HG02678 (cell line): ENCODE measurements around the gene RTN4IP1.
"Not testable (repeated sequence)": the region's sequence is repeated elsewhere in the genome, so short reads cannot be mapped to it uniquely, and the experiment has no call there.

Source experiments
- ATAC-seq: cut with Tn5 transposase; IDR thresholded peaks from one replicate; pipeline ENCODE4 v1.9.1; 2021; ENCODE audit warnings: mild to moderate bottlenecking, moderate library complexity; ENCODE audit not compliant: unreplicated experiment

The RTN4IP1 gene

DNA sequence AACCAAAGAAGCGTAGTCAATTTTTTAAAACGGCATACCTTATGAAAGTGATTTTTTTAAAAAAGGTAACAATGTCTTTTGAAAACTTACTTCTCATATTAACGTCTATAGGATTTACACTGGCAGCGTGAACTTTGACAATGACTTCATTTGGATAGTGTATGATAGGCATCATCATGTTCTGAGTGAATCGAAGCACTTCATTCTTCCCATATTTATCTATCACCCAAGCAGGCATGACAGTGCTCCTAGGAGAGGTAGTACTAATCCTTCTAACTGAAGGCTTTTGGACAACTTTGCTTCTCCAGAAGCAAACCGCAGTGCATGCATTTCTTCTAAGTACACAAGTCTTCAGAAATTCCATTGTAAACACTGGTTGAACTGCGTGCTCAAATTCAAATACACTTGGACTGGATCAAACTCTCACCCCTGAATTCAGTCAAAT, 618 bp downstream of the RTN4IP1 start:
- ATAC-seq: peak; percentile 5

DNA sequence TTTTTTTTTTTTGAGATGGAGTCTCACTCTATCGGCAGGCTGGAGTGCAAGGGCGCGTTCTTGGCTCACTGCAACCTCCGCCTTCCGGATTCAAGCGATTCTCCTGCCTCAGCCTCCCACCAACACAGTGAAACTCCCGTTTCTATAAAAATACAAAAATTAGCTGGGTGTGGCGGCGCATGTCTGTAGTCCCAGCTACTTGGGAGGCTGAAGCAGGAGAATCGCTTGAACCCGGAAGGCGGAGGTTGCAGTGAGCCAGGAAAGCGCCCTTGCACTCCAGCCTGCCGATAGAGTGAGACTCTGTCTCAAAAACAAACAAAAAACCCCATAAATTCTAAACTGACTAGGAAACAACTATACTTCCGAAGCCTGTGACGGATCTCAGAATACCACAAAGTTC, 1.5 kb downstream of the RTN4IP1 start:
- ATAC-seq: not testable (repeated sequence)

DNA sequence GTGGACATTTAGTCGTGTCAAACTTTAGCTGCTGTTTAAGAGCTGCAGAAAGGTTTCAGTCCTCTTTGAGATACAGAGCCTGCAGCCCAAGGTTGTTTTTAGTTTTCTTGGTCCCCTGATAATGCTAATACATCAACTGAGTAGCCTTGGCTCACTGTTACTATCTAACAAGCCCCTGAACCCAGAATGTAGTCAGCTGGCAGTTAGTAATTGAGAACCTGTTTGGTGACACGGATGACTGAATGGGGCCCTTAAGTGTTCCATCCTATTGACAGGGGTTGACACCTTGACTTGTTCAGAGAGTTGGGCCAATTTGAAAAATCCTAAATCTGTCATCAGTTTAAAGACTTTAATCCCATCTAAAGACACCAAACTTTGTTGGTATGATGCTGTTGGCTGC, 2.8 kb downstream of the RTN4IP1 start:
- ATAC-seq: no peak

DNA sequence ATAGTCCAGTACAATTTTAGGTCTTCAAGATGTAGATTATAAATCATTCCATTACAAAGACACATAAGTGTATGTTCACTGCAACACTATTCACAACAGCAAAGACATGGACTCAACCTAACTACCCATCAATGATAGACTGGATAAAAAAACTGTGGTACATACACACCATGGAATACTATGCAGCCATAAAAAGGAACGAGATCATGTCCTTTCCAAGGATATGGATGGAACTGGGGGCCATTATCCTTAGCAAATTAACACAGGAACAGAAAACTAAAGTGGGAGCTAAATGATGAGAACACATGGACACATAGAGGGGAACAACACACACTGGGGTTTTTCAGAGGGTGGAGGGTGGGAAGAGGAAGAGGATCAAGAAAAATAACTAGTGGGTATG, 6.3 kb downstream of the RTN4IP1 start:
- ATAC-seq: no peak

DNA sequence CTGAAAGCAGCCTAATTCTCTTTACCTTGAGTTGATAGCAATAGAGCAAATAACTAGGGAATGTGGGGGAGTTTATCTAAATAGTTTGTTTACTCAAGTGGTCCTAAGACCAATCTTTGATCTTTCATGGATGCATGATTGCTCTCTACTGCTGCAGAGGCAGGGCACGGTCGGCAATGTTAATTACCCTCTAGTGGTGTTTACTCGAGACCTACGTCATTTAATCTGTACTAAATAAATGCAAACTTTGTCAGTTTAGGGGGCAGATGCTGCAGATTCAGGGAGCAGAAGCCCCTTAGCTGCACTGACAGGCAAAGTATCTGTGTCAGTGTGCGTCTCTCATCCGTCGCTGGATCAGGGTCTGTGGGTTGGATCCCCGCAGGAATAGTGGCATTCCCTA, 6.9 kb downstream of the RTN4IP1 start:
- ATAC-seq: no peak

DNA sequence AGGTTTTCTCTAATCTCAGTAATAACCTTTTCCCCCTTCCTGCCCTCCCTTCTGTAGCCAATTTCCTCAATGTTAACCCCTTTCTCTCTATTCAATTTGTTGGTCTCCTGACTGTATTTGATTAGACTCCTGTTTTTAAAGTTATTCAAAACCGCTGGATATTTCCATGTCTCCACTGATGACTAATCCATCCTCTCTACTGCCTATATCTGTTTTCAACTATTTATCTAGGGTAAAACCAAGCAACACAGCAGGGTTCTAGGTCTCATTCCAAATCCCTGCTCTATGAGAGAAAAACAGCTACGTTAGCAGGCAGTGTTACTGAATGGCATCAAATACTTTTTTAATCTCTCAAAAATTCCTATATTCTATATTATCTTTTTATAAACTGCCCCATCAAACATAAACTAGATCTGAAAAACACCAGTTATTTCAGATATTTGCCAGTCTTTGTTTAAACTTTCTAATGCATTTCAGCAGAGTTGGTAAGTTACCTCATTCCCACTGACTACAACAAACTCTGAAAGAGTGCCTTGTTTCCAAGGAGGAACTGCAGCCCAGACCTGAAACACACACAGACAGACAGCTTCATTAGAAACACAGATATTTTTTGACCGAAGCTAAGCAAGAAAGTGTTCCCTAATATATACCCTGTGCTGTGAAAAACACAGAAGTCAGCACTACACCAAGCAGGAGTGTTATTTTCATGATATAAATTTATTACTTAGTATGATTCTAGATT, 8.2 kb downstream of the RTN4IP1 start:
- ATAC-seq: no peak

DNA sequence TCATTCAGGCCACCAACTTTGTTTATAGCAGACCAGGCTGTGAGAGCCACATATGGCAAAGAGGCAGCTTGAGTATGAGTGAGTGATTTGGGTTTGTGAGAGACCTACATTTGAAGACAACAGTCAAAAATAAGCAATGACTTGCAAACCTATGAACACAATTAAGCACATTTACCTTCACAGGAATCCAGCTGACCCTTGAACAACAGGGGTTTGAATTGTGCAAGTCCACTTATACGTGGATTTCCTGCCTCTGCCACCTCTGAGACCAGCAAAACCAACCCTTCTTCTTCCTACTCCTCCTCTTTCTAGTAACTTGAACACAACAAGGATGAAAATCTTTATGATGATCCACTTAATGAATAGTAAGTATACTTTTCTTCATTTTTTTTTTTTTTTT, 10.1 kb downstream of the RTN4IP1 start:
- ATAC-seq: no peak

DNA sequence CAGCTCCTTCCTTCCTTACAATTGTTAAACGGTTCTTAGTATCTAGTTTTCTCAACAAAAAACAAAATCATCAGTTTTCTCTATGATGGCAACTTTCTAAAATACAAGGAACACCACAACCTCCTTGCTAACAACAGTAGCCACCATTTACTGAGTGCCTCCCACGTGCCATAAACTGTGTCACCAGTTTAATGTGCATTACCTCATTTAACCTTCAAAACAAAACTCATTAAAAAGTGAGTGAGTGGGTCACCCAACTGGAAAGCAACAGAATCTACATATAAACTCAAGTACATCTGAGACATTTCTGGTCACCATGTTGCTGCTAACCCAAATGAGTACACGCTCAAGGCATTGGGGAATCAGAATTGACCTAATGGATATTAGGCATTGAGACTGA, 11.0 kb downstream of the RTN4IP1 start:
- no peak for ATAC-seq

DNA sequence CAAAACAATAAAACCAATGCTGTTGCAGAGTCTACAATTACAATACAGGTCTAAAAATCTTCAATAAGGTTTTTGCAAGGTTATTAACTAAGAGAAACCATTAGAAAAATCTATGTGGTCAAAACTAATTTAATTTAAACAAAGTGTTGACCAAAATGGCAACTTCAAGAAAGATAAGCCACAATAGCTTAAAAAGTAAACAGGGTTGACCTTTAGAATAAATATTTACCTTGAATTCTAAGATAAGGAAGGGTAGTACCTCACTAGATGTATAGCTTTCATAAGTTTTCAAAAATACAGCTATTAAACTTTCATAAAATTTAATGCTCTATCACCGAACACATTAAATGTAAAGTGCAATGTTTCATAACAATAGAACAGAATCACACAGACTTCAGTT, 11.4 kb downstream of the RTN4IP1 start:
- no peak for ATAC-seq

DNA sequence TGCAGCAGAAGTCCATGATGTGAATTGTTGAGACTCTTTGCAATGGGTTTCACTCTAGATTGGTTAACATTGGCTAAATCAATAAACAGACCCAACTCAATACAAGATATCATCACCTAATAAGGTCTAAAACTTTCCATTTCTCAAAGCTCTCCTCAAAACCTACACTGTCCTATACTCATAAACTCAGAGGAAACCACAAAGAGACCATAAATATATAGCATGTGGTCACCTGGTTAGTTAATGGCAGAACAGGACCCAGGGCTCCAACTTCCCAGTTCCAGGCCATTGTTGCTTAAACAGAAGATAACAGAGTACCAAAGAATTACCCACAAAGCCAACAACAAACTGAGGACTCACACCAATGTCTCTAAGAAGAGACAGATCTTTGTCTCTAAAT, 12.0 kb downstream of the RTN4IP1 start:
- ATAC-seq: peak; percentile 77

DNA sequence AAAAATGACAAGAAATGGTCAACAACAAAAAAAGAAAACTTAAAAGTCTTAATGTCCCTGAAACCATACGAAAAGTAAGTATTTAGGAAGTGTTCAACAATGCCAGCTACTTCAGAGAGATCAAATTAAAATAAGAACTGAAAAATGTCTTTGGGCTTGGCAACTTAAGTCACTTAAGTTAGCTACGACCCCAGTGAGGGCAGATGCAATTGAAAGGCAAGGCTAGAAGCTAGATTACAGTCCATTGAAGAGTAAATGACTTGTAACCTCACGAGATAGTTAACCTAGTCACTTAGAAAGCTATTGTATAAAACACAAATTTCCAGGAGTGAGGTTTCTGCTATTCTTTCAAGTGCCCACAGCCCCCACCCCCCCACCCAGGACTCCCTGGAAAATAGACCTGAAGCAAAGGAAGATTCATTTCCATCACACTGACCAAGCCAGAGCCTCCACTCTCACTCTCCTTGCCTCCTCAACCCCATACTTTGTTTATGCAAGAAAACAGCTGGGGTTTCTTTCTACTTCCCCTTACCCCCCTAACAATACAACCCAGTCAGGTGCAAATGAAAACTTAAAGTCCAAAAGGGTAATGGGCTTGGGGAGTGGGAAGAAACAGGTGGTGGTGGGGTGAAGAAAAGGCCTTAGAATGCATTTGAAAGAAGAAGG, 14.6 kb downstream of the RTN4IP1 start:
- ATAC-seq: peak; percentile 55

DNA sequence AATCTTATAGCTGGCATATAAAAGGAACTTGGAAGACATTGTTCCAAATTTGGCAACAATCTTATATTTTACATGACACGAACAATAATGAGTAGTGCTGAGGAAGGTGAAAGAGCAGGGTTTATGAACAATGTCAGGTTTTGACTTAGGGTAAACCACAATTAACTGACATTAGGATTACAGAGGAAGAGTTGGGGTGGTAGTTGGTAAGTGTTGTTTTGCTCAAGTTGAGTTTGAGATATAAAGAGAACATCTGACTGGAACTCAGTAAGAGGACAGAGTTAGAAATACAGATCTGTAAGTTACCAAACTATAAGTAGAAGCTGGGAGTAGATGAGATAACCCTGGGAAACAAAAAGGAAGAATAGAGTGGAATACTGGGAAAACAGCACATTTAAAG, 15.1 kb downstream of the RTN4IP1 start:
- ATAC-seq: no peak

DNA sequence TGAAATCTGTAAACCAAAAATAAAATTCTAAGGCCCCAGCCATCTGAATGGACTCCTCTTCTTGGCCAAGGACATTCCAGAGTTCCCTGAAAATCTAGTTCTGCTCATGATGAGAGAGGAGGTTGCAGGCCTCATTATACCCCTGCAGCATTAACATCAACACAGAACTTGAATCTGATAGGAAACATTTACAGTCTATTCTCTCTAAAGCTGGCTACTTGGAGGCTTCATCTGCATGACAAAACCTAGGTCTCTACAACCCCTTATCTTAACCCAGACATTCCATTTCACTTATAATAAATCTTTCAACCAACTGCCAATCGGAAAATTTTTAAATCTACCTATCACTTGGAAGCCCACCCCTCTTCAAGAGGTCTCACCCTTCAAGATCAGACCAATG, 15.7 kb downstream of the RTN4IP1 start:
- no peak for ATAC-seq

DNA sequence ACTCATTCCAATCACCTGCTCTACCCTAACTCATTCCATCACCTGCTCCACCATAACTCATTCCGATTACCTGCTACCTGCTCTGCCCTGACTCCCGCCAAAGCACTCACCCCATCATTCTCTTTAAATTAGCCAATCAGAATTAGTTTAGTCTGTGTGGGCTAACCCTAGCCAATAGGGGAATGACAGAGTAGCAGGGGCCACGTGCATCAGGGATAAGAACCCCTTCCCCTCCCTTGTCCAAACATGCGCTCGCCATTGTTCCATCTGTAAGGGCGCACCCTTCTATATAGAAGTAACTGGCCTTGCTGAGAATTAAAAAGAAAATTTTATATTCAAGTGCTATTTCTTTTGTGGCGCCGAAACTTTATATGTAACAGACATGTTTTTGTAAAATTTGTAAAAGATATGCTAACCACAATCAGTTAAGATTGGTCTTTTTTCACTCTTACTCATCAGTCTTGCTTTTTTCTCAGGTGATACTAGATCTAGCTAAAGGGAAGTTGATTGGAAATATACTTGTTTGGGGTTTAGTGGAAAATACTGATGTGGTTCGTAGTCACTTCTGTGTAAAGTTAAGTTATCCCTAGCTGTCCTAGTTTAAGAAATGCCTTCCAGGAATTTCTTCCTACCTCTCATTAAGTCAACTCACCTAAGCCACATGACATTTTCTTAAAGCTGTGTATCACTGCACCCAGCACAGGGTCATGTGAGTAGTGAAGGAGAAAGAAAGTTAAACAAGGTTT, 16.5 kb downstream of the RTN4IP1 start:
- no peak for ATAC-seq

DNA sequence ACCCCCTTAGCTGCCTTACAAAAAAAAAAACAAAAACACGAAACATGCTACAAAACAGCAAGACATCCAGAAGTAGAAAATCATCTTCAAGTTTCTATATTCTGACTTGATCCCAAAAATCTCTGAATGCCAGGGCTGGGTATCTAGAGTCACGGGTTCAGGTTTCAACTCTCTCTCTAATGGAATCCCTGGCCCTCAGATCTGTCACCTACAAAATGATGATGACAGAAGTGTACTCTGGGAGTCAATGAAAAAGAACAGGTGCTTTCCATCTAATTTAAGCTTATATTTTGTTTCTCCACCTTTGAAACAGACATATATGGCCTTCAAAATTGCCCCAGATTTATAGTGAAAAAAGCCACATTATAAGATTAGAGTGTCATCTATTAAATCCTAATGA, 18.3 kb downstream of the RTN4IP1 start:
- no peak for ATAC-seq

DNA sequence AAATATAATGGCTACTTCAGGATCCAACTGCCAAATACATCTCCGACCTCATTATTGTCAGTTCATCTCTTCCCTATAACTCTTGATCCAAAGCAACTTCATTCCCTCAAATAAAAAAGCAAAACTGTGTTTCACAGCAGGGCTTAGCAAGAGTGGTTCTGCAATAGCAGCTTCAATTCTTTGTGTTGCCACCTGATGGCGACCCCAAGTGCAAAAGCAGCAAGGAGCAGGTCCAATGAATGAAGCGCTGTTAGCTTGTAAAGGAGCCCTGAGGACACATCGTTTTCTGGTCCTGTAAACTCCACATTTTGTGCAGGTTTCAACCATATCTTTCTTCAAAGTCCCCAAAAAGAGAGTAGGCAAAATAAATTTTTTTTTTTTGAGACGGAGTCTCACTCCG, 19.6 kb downstream of the RTN4IP1 start:
- ATAC-seq: no peak

DNA sequence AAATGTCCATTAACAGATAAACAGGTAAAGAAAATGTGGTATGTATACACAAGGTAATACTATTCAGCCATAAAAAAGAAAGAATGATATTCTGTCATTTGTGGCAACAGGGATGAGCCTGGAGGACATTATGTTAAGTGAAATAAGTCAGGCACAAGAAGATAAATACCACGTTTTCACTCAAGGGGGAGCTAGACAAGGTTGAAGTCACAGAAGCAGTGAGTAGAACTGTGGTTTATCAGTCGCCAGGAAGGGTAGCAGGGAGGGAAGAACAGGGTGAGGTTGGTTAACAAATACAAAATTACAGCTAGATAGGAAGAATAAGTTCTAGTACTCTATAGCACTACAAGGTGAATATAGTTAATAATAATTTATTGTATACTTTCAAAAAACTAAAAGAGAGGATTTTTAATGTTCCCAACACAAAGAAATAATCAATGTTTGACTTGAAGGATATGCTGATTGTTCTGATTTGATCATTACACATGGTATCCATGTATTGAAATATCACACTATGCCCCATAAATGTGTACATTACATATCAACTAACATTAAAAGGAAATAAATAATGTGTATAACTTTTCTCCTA, 21.1 kb downstream of the RTN4IP1 start:
- ATAC-seq: peak; percentile 59

DNA sequence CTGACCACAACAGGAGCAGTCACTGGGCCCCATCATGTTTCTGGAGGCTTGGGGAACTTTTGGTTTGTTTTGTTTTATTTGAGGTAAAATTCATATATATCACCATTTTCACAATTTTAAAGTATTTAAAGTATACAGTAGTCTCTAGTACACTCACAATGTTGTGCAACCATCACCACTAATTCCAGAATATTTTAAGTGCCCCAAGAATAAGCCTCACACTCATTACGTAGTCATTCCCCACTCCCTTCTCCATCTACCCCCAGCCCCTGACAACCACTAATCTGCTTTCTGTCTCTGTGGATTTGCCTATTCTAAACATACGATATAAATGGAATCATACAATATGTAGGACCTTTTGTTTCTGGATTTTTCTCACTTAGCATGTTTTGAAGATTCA, 29.0 kb downstream of the RTN4IP1 start:
- no peak for ATAC-seq

DNA sequence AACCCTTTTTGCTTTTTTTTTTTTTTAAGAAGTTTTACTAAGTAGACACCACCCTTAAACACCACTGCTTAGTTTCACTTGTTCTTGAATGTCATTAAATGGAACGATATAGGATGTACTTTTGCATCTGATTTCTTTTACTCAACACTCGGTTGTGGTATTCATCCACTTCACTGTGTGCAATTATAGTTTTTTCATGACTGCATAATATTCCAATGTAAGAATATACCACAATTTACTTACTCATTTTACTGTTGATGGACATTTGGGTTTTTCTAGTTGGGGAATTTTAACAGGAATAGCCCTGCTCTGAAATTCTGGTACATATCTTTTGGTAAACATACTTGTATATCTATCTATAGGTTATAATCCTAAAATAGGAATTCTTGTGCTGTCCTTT, 29.9 kb downstream of the RTN4IP1 start:
- no peak for ATAC-seq

DNA sequence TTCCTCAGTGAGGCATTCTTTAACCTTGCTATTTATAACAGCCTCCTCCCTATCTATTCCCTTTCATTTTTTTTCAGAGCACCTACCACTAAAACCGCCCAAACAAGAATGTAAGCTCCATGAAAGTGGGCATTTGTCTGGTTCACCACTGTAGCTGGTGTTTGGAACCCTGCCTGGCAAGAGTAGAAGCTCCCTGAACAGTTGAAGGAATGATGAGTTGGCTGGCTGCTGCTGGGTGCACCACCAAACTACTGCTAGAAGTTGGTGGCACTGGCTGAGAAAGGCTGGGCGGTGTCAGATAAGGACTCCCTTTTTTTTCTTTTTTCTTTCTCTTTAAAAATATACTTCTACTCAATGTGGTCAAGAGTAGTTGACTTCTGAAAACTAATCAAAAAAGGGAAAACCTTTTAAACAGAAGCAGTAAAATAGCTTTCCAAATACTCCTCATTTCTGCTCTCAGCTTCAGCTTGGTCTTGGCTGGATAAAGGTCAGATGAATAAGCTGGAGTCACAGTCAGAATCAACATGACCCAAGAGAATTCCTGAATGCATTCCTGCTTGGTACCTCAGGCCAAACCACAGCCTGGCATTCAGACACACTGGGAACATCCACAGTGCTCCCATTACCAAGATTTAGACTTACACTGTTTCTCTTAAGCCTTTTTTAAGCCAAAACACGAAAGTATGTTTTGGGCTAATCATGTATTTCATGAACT, 38.0 kb downstream of the RTN4IP1 start:
- no peak for ATAC-seq

DNA sequence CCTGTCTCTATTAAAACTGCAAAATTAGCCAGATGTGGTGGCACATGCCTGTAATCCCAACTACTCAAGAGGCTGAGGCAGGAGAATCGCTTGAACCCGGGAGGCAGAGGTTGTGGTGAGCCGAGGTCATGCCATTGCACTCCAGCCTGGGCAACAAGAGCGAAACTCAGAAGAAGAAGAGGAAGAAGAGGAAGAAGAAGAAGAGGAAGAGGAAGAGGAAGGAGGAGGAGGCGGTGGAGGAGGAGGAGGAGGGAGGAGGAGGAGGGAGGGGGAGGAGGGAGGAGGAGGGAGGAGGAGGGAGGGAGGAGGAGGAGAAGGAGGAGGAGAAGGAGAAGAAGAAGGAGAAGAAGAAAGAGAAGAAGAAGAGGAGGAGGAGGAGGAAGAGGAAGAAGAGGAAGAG, 40.4 kb downstream of the RTN4IP1 start:
- not testable (repeated sequence) for ATAC-seq
